GM20431 (cell line): Measurements from ENCODE around the gene YLPM1.

Source experiments
- in situ Hi-C: fragments of 300-500 bp; cut with MseI, MboI; formaldehyde crosslinking; loops from one replicate; pipeline ENCODE4 v1.15.0; 2020; ENCODE audit warnings: low sequenced_read_pairs; ENCODE audit not compliant: unreplicated experiment

Gene YLPM1

GRCh38 chr14:74867673-74868072 lies 104.6 kb downstream of the YLPM1 start:
- in situ Hi-C loops, result no loop called here

GRCh38 chr14:74868739-74869138 lies 105.6 kb downstream of the YLPM1 start:
- in situ Hi-C loops, result no loop called here

- in situ Hi-C loops, result no loop called here
Observed at GRCh38 chr14:74871819-74872218, 108.7 kb downstream of the YLPM1 start.

- in situ Hi-C loops, result no loop called here
Observed at GRCh38 chr14:74875204-74875603, 112.1 kb downstream of the YLPM1 start.

- in situ Hi-C loops, result no loop called here
Observed at GRCh38 chr14:74875941-74876913, 113.1 kb downstream of the YLPM1 start, which contains the start of gene PROX2. Gene PROX2 (minus strand): TSS chr14:74876145. CDS start chr14:74863834, 12,311 bp downstream.

- in situ Hi-C loops, result no loop called here
Observed at GRCh38 chr14:74879427-74880182, 116.5 kb downstream of the YLPM1 start.

- in situ Hi-C loops, result no loop called here
Observed at GRCh38 chr14:74881431-74882102, 118.5 kb downstream of the YLPM1 start, which contains the start of gene DLST. Gene DLST (plus strand): TSS chr14:74881916. CDS start chr14:74881954, 38 bp downstream.

GRCh38 chr14:74882103-74882920 lies 119.2 kb downstream of the YLPM1 start:
- in situ Hi-C loops, result no loop called here
